MM.1S (cell line): ENCODE results near the gene AASS.

Experiments used
- EZH2 ChIP-seq: fragments of 300-600 bp; sonication (generic); optimal IDR thresholded peaks from 2 replicates; pipeline ENCODE3; 2017; ENCODE audit warnings: low read depth, mild to moderate bottlenecking, antibody characterized with exemption, low read length, mixed read lengths
- TF ChIP-seq, protein P1 (sequence below): fragments of 300-600 bp; sonication (generic); IDR thresholded peaks from 2 replicates; pipeline ENCODE4 v1.5.1; 2016; ENCODE audit warnings: antibody characterized with exemption, low read length, mixed read lengths

DNA sequence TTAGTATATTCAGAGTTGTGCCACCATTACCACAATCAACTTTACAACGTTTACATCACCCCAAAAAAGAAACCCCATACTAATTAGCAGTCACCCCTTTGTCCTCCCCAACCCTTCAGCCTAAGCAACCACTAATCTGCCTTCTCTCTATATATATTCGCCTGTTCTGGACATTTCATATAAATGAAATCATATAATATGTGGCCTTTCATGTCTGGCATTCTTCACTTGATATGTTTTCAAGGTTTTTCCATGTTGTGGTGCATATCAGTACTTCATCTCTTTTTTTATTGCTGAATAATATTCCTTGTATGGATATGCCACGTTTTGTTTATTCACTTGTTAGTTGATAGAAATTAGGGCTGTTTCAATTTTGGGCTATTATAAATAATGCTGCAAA lies 70.4 kb downstream of the AASS start:
- TF ChIP-seq, protein P1, sequence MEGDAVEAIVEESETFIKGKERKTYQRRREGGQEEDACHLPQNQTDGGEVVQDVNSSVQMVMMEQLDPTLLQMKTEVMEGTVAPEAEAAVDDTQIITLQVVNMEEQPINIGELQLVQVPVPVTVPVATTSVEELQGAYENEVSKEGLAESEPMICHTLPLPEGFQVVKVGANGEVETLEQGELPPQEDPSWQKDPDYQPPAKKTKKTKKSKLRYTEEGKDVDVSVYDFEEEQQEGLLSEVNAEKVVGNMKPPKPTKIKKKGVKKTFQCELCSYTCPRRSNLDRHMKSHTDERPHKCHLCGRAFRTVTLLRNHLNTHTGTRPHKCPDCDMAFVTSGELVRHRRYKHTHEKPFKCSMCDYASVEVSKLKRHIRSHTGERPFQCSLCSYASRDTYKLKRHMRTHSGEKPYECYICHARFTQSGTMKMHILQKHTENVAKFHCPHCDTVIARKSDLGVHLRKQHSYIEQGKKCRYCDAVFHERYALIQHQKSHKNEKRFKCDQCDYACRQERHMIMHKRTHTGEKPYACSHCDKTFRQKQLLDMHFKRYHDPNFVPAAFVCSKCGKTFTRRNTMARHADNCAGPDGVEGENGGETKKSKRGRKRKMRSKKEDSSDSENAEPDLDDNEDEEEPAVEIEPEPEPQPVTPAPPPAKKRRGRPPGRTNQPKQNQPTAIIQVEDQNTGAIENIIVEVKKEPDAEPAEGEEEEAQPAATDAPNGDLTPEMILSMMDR, result no peak
- TF ChIP-seq EZH2, result no peak
